HepG2 (cell line): Measurements from ENCODE around the gene SLC25A45. TPM values are rescaled to one million over a fixed set of nuclear protein-coding genes. Genes with fewer than 3 reads are reported as not detected.
A peak's percentile ranks its signal among the peaks of the same experiment; 100 is the strongest.

Experiments
- ATAC-seq: fragments of 200-7000 bp; cut with Tn5 transposase; 3 replicates; pipeline ENCODE4 v1.9.1; 2020; ENCODE audit warnings: mild to moderate bottlenecking, moderate library complexity
- BruUV-seq: library from RNA; stranded (reverse); fragments of 400-500 nt; replicated peaks from 2 replicates; lab custom pipeline; 2021; lab: Mats Ljungman, UMichigan
- CTCF ChIA-PET: fragments of 300-600 bp; formaldehyde crosslinking; extraction: SDS; loops from one replicate; lab custom pipeline; 2021; ENCODE audit warnings: low total read pairs, inconsistent platforms, low intra/inter-chr PET ratio; lab: Yijun Ruan, JAX
- POLR2A ChIA-PET: fragments of 350-600 bp; sonication (Branson Sonifier 250); formaldehyde crosslinking; loops from one replicate; lab custom pipeline; 2020; ENCODE audit warnings: antibody characterized with exemption, inconsistent platforms; lab: Yijun Ruan, JAX
- DNase-seq: peaks from one replicate; pipeline ENCODE4 v3.0.0-alpha.2; 2015; ENCODE audit warnings: low spot score
- FAIRE-seq: peaks from 3 replicates; lab custom pipeline; 2011; peaks lifted over from hg19 to GRCh38; lab: Jason Lieb, UNC
- H2AFZ ChIP-seq: one replicate; pipeline ENCODE4 v1.6.1; 2011; ENCODE audit warnings: low read length, inconsistent platforms
- H3K27ac ChIP-seq: fragments of 300-600 bp; 3 replicates; pipeline ENCODE4 v1.8.0; 2011; ENCODE audit warnings: mixed run types, mild to moderate bottlenecking, mixed read lengths, low read length, inconsistent platforms; ENCODE audit not compliant: insufficient read depth; ENCODE audit errors: extremely low read length
- H3K27me3 ChIP-seq, 2 experiments: fragments of 200-600 bp in 1 of 2; 2 replicates in 1 of 2; 3 replicates in 1 of 2; pipeline versions ENCODE4 v1.6.0 to v1.8.0; 2011; ENCODE audit warnings: low read length in 2 of 2, mild to moderate bottlenecking in 2 of 2, moderate library complexity in 2 of 2, inconsistent platforms in 1 of 2; ENCODE audit not compliant: insufficient read depth in 2 of 2, control insufficient read depth in 1 of 2
- H3K36me3 ChIP-seq, 2 experiments: fragments of 200-600 bp in 1 of 2; replicated peaks in 1 of 2; 2 replicates in 1 of 2; 3 replicates in 1 of 2; pipeline versions ENCODE4 v1.5.1 to v1.8.0; 2011; ENCODE audit warnings: low read length in 2 of 2, inconsistent platforms in 1 of 2; ENCODE audit not compliant: insufficient read depth in 2 of 2, control insufficient read depth in 1 of 2
- H3K4me1 ChIP-seq: 2 replicates; pipeline ENCODE4 v1.5.1; 2012; ENCODE audit warnings: low read length, inconsistent platforms; ENCODE audit not compliant: insufficient read depth
- H3K4me2 ChIP-seq: 2 replicates; pipeline ENCODE4 v1.6.0; 2011; ENCODE audit warnings: low read depth, low read length, inconsistent platforms
- H3K4me3 ChIP-seq, 3 experiments: fragments of 200-600 bp in 1 of 3; sonication (generic), shearing (Covaris generic) in 1 of 3; replicated peaks in 1 of 3; 2 replicates each; pipeline ENCODE4 v1.5.1; 2011 to 2016; ENCODE audit warnings: low read length in 3 of 3, inconsistent platforms in 2 of 3, low read depth in 2 of 3, mild to moderate bottlenecking in 2 of 3, control low read depth in 1 of 3, mixed read lengths in 1 of 3; ENCODE audit not compliant: insufficient read depth in 1 of 3
- H3K79me2 ChIP-seq: one replicate; pipeline ENCODE4 v1.6.1; 2011; ENCODE audit warnings: low read length, inconsistent platforms; ENCODE audit not compliant: insufficient read depth
- H3K9ac ChIP-seq: 2 replicates; pipeline ENCODE4 v1.6.0; 2011; ENCODE audit warnings: mild to moderate bottlenecking, low read depth, low read length, inconsistent platforms; ENCODE audit not compliant: insufficient read depth
- H3K9me3 ChIP-seq: 2 replicates; pipeline ENCODE4 v1.5.1; 2012; ENCODE audit warnings: mild to moderate bottlenecking, low read length
- H4K20me1 ChIP-seq: 2 replicates; pipeline ENCODE4 v1.6.0; 2011; ENCODE audit warnings: inconsistent platforms, mild to moderate bottlenecking, low read length, moderate library complexity; ENCODE audit not compliant: insufficient read depth
- ARID2 ChIP-seq: sonication (generic); formaldehyde crosslinking; IDR thresholded peaks from 2 replicates; pipeline ENCODE4 v1.8.1; 2022; ENCODE audit warnings: mild to moderate bottlenecking, missing genetic modification reagents, borderline replicate concordance
- BCL6 ChIP-seq: IDR thresholded peaks from 2 replicates; pipeline ENCODE4 v1.6.1; 2016; ENCODE audit warnings: missing genetic modification reagents, missing compliant biosample characterization
- KLF9 ChIP-seq: IDR thresholded peaks from 2 replicates; pipeline ENCODE4 v1.6.1; 2016; ENCODE audit warnings: low read depth
- MED1 ChIP-seq: sonication (generic); formaldehyde crosslinking; IDR thresholded peaks from 2 replicates; pipeline ENCODE4 v1.4.0; 2020; ENCODE audit warnings: missing genetic modification reagents
- POLR2AphosphoS5 ChIP-seq: IDR thresholded peaks from 2 replicates; pipeline ENCODE4 v1.6.1; 2012; ENCODE audit warnings: low read depth, low read length
- SKI ChIP-seq: fragments of 450-650 bp; IDR thresholded peaks from one replicate; pipeline ENCODE4 v1.6.1; 2018; ENCODE audit warnings: mild to moderate bottlenecking; ENCODE audit not compliant: partially characterized antibody
- SNRNP70 ChIP-seq: fragments of 200-400 bp; formaldehyde crosslinking; IDR thresholded peaks from 2 replicates; pipeline ENCODE4 v1.6.1; 2017; ENCODE audit warnings: mild to moderate bottlenecking, low read depth, low read length, moderate library complexity
- ZFX ChIP-seq: sonication (generic); formaldehyde crosslinking; IDR thresholded peaks from 2 replicates; pipeline ENCODE4 v1.4.0; 2020; ENCODE audit warnings: mild to moderate bottlenecking, low read depth, missing genetic modification reagents, moderate library complexity
- ZNF30 ChIP-seq: sonication (generic); formaldehyde crosslinking; IDR thresholded peaks from 2 replicates; pipeline ENCODE4 v1.5.0; 2020; ENCODE audit warnings: mild to moderate bottlenecking, missing genetic modification reagents
- ZNF333 ChIP-seq: sonication (generic); formaldehyde crosslinking; IDR thresholded peaks from 2 replicates; pipeline ENCODE4 v1.4.0; 2020; ENCODE audit warnings: mild to moderate bottlenecking, missing genetic modification reagents, borderline replicate concordance
- ZNF572 ChIP-seq: sonication (generic); formaldehyde crosslinking; IDR thresholded peaks from 2 replicates; pipeline ENCODE4 v1.5.1; 2020; ENCODE audit warnings: mild to moderate bottlenecking, missing genetic modification reagents
- ZNF747 ChIP-seq: sonication (generic); formaldehyde crosslinking; IDR thresholded peaks from 2 replicates; pipeline ENCODE4 v1.8.1; 2023; ENCODE audit warnings: missing genetic modification reagents, mild to moderate bottlenecking, borderline replicate concordance
- WGBS: methylation state at CpG from one replicate; pipeline ENCODE4 v1.1.6; 2017; ENCODE audit warnings: low lambda C conversion rate; 5-methylcytosine and 5-hydroxymethylcytosine counted together
- in situ Hi-C: cut with HindIII; loops from 2 replicates; pipeline ENCODE4 v1.10.0; 2017; ENCODE audit warnings: low pct_unique_long_range_greater_than_20kb; ENCODE audit not compliant: extremely low pct_ligation_motif_present
- intact Hi-C: fragments of 100-400 bp; cut with micrococcal nuclease; formaldehyde crosslinking; loops from one replicate; pipeline ENCODE4 v1.10.0; 2022; ENCODE audit not compliant: unreplicated experiment
- polyA plus RNA-seq, 8 experiments: library from polyadenylated mRNA; depleted of rRNA in 3 of 8; stranded (reverse) in 7 of 8; unstranded in 1 of 8; fragments of >200 nt; fragmentation: Illumina TruSeq in 4 of 8; extraction: Trizol in 4 of 8; gene quantifications; 2 replicates each; pipeline versions ENCODE4 v1.2.1 to v1.2.3, GENCODE V29; 2011 to 2016; ENCODE audit warnings: low read depth in 4 of 8, missing spikeins in 1 of 8, mixed read lengths in 1 of 8; ENCODE audit not compliant: insufficient read depth in 1 of 8
- total RNA-seq, 5 experiments: library from RNA; depleted of rRNA; stranded (reverse); fragments of >200 nt; fragmentation: Illumina TruSeq; extraction: Trizol; gene quantifications; 2 replicates each; pipeline ENCODE4 v1.2.3, GENCODE V29; 2016; ENCODE audit warnings: low read depth in 1 of 5
- TF ChIP-seq, protein P1 (sequence below): sonication (generic); formaldehyde crosslinking; conservative IDR thresholded peaks from 2 replicates; pipeline ENCODE4 v1.4.0; 2020; ENCODE audit warnings: missing genetic modification reagents
- TF ChIP-seq, protein P2 (sequence below): IDR thresholded peaks from 2 replicates; pipeline ENCODE4 v1.6.1; 2016; ENCODE audit warnings: low read depth, control low read depth
- TF ChIP-seq, protein P3 (sequence below): IDR thresholded peaks from 2 replicates; pipeline ENCODE4 v1.6.1; 2016; ENCODE audit warnings: missing compliant biosample characterization, missing genetic modification reagents, borderline replicate concordance
- TF ChIP-seq, protein P4 (sequence below): sonication (generic); formaldehyde crosslinking; IDR thresholded peaks from 2 replicates; pipeline ENCODE4 v1.4.0; 2020; ENCODE audit warnings: mild to moderate bottlenecking, missing genetic modification reagents

The SLC25A45 gene
- total and polyA plus RNA-seq, 2 of the 13 experiments (the other 11 are each of a cell fraction or from before 2014, with no cell fraction given), result 1.2 to 3.4 TPM

DNA sequence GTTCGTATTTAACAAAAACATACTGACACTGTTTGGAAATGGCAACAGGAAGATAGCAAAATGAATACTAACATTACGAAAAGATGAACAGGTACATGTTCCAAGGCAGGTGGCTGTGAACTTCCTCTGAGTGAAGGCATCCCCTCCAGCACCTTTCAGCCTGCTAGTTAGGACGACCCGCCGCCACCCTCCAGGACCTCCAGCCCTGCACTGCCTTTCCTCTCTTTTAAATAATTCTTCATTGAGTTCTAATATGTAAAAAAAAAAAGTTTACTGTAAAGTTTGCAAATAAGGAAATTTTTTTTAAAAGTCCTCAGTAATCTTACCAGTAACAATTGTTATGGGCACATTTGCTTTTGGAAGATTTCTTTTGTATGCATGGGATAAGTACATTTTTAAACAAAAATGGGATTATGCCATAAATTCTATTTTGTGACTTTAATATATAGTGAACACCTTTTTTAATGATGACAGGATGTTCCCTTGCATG, 46.2 kb upstream of the SLC25A45 start:
- Histone ChIP-seq H3K27ac (peak overlapping the region; percentile 41), H2AFZ (no peak overlapping the region), H3K4me3 (peak overlapping the region in 2 of 3 experiments; percentile 19 to 51; a peak in 1 of 6 replicates), H3K79me2 (peaks cover 84% of the 10 kb centered on the region), H3K4me1 (peaks cover 71% of the 10 kb centered on the region), H3K36me3 (no peaks in the 10 kb centered on the region; a peak in 2 of 5 replicates), H3K9me3 (no peaks in the 10 kb centered on the region), H3K9ac (no peak overlapping the region), H3K4me2 (peak overlapping the region; percentile 95), H4K20me1 (peaks cover 100% of the 10 kb centered on the region), H3K27me3 (no peaks in the 10 kb centered on the region; a peak in 1 of 5 replicates)
- CTCF ChIA-PET, result no interaction called here
- ATAC-seq, result peak; percentile 6
- FAIRE-seq, result no peak
- 34% methylated on average over 5 of the region's 5 CpGs for WGBS
- POLR2A ChIA-PET, result interaction anchor here (1.4 to 17.8 kb wide), 4 partner anchors 11 to 74 kb away, joined by 4 to 952 read pairs (median 78); partner anchors contain the start of gene MALAT1
- intact Hi-C loops (no loop called here), in situ Hi-C loops (no loop called here)
- no peak for DNase-seq
- no TSS peak for BruUV-seq
- TF ChIP-seq, protein P1, sequence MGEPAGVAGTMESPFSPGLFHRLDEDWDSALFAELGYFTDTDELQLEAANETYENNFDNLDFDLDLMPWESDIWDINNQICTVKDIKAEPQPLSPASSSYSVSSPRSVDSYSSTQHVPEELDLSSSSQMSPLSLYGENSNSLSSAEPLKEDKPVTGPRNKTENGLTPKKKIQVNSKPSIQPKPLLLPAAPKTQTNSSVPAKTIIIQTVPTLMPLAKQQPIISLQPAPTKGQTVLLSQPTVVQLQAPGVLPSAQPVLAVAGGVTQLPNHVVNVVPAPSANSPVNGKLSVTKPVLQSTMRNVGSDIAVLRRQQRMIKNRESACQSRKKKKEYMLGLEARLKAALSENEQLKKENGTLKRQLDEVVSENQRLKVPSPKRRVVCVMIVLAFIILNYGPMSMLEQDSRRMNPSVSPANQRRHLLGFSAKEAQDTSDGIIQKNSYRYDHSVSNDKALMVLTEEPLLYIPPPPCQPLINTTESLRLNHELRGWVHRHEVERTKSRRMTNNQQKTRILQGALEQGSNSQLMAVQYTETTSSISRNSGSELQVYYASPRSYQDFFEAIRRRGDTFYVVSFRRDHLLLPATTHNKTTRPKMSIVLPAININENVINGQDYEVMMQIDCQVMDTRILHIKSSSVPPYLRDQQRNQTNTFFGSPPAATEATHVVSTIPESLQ (CRISPR knock-in tag), result no peak
- TF ChIP-seq ZFX (CRISPR knock-in tag), result no peak
- TF ChIP-seq, protein P2, sequence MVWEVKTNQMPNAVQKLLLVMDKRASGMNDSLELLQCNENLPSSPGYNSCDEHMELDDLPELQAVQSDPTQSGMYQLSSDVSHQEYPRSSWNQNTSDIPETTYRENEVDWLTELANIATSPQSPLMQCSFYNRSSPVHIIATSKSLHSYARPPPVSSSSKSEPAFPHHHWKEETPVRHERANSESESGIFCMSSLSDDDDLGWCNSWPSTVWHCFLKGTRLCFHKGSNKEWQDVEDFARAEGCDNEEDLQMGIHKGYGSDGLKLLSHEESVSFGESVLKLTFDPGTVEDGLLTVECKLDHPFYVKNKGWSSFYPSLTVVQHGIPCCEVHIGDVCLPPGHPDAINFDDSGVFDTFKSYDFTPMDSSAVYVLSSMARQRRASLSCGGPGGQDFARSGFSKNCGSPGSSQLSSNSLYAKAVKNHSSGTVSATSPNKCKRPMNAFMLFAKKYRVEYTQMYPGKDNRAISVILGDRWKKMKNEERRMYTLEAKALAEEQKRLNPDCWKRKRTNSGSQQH (CRISPR knock-in tag), result no peak
- TF ChIP-seq SNRNP70, result no peak
- TF ChIP-seq KLF9, result no peak
- TF ChIP-seq ZNF747, result no peak
- no peak for TF ChIP-seq SKI
- TF ChIP-seq MED1 (CRISPR knock-in tag), result no peak
- no peak for TF ChIP-seq BCL6 (CRISPR knock-in tag)
- no peak for TF ChIP-seq ARID2 (CRISPR knock-in tag)
- TF ChIP-seq, protein P3, sequence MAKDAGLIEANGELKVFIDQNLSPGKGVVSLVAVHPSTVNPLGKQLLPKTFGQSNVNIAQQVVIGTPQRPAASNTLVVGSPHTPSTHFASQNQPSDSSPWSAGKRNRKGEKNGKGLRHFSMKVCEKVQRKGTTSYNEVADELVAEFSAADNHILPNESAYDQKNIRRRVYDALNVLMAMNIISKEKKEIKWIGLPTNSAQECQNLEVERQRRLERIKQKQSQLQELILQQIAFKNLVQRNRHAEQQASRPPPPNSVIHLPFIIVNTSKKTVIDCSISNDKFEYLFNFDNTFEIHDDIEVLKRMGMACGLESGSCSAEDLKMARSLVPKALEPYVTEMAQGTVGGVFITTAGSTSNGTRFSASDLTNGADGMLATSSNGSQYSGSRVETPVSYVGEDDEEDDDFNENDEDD, result no peak
- TF ChIP-seq ZNF572, result no peak
- no peak for TF ChIP-seq ZNF30
- TF ChIP-seq ZNF333, result no peak
- TF ChIP-seq POLR2AphosphoS5, result peak; percentile 68
- TF ChIP-seq, protein P4, sequence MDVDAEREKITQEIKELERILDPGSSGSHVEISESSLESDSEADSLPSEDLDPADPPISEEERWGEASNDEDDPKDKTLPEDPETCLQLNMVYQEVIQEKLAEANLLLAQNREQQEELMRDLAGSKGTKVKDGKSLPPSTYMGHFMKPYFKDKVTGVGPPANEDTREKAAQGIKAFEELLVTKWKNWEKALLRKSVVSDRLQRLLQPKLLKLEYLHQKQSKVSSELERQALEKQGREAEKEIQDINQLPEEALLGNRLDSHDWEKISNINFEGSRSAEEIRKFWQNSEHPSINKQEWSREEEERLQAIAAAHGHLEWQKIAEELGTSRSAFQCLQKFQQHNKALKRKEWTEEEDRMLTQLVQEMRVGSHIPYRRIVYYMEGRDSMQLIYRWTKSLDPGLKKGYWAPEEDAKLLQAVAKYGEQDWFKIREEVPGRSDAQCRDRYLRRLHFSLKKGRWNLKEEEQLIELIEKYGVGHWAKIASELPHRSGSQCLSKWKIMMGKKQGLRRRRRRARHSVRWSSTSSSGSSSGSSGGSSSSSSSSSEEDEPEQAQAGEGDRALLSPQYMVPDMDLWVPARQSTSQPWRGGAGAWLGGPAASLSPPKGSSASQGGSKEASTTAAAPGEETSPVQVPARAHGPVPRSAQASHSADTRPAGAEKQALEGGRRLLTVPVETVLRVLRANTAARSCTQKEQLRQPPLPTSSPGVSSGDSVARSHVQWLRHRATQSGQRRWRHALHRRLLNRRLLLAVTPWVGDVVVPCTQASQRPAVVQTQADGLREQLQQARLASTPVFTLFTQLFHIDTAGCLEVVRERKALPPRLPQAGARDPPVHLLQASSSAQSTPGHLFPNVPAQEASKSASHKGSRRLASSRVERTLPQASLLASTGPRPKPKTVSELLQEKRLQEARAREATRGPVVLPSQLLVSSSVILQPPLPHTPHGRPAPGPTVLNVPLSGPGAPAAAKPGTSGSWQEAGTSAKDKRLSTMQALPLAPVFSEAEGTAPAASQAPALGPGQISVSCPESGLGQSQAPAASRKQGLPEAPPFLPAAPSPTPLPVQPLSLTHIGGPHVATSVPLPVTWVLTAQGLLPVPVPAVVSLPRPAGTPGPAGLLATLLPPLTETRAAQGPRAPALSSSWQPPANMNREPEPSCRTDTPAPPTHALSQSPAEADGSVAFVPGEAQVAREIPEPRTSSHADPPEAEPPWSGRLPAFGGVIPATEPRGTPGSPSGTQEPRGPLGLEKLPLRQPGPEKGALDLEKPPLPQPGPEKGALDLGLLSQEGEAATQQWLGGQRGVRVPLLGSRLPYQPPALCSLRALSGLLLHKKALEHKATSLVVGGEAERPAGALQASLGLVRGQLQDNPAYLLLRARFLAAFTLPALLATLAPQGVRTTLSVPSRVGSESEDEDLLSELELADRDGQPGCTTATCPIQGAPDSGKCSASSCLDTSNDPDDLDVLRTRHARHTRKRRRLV (CRISPR knock-in tag), result no peak
